Measurements from ENCODE around the gene SYDE1. TPM values are rescaled to one million over a fixed set of nuclear protein-coding genes. Genes with fewer than 3 reads are reported as not detected.

Gene SYDE1
- total RNA-seq, result 83.4 and 90.7 TPM in 2 replicates

GRCh38 chr19:15107061-15108010, at the start of gene SYDE1:
Gene SYDE1 (plus strand): TSS chr19:15107401. CDS start chr19:15107434, 33 bp downstream.

GRCh38 chr19:15081911-15082310, 25.3 kb upstream of the SYDE1 start, which contains the start of gene OR1I1:
Gene OR1I1 (plus strand): TSS chr19:15082211. CDS start chr19:15087066, 4,855 bp downstream.

Small RNAs within 50 kb of the gene (small RNA-seq; reads per million reads assigned to genes)
- gene RNU6-782P, result not detected

Other genes with a start within 250 kb of the SYDE1 start
- gene OR7A17, start 221.3 kb upstream of the SYDE1 start, total RNA-seq, result not detected in 2 replicates
- gene OR7C2, start 165.9 kb upstream of the SYDE1 start, total RNA-seq, result not detected in 2 replicates
- not detected in 2 replicates for gene SLC1A6, start 127.5 kb upstream of the SYDE1 start, total RNA-seq
- gene CASP14, start 57.9 kb upstream of the SYDE1 start, total RNA-seq, result 0.12 TPM in 1 of 2 replicates, not detected in the other
- gene OR1I1, start 25.2 kb upstream of the SYDE1 start, total RNA-seq, result not detected in 2 replicates
- gene NOTCH3, start 93.6 kb downstream of the SYDE1 start, total RNA-seq, result 6.9 and 14.4 TPM in 2 replicates
- gene EPHX3, start 125.0 kb downstream of the SYDE1 start, total RNA-seq, result 0.32 TPM in 1 of 2 replicates, not detected in the other
- gene BRD4, start 225.1 kb downstream of the SYDE1 start, total RNA-seq, result 32.1 and 37.3 TPM in 2 replicates

Data from hair follicle dermal papilla cell (primary cell).